WTC11 (cell line): ENCODE measurements around the gene ZNF571. TPM values are rescaled to one million over a fixed set of nuclear protein-coding genes. Genes with fewer than 3 reads are reported as not detected.

Experiments used
- ATAC-seq: fragments of 200-7000 bp; cut with Tn5 transposase; 2 replicates; pipeline ENCODE4 v1.10.0; 2021; ENCODE audit warnings: mild to moderate bottlenecking, moderate library complexity
- CTCF ChIA-PET: fragments of 300-600 bp; sonication (Branson Sonifier 250); formaldehyde crosslinking; loops from one replicate; lab custom pipeline; 2021; ENCODE audit warnings: antibody characterized with exemption; lab: Charles Lee
- POLR2A ChIA-PET: fragments of 350-600 bp; sonication (Branson Sonifier 250); formaldehyde crosslinking; loops from one replicate; lab custom pipeline; 2021; ENCODE audit warnings: antibody characterized with exemption; lab: Charles Lee
- DNase-seq: peaks from one replicate; pipeline ENCODE4 v3.0.0; 2021; ENCODE audit warnings: low spot score
- H3K27ac Mint-ChIP-seq: 2 replicates; pipeline ENCODE4 v1.8.0; 2021; ENCODE audit warnings: mixed read lengths
- H3K27me3 Mint-ChIP-seq: 2 replicates; pipeline ENCODE4 v1.8.0; 2021; ENCODE audit warnings: low read depth, mild to moderate bottlenecking, moderate library complexity, mixed read lengths
- H3K36me3 Mint-ChIP-seq: 2 replicates; pipeline ENCODE4 v1.8.0; 2021; ENCODE audit warnings: mixed read lengths
- H3K4me1 Mint-ChIP-seq: 2 replicates; pipeline ENCODE4 v1.8.0; 2022; ENCODE audit warnings: mixed read lengths
- H3K4me3 Mint-ChIP-seq: 2 replicates; pipeline ENCODE4 v1.8.0; 2021; ENCODE audit warnings: mild to moderate bottlenecking, moderate library complexity, mixed read lengths
- H3K9me3 Mint-ChIP-seq: 2 replicates; pipeline ENCODE4 v1.8.0; 2021; ENCODE audit warnings: mixed read lengths
- ATF1 ChIP-seq: sonication (generic); formaldehyde crosslinking; IDR thresholded peaks from 2 replicates; pipeline ENCODE4 v1.8.1; 2023; ENCODE audit warnings: mild to moderate bottlenecking, moderate library complexity, missing genetic modification reagents
- CBFB ChIP-seq: sonication (generic); formaldehyde crosslinking; IDR thresholded peaks from 2 replicates; pipeline ENCODE4 v1.8.1; 2022; ENCODE audit warnings: mild to moderate bottlenecking, low read depth, missing genetic modification reagents
- CREB1 ChIP-seq: sonication (generic); formaldehyde crosslinking; IDR thresholded peaks from 2 replicates; pipeline ENCODE4 v1.8.0; 2023; ENCODE audit warnings: mild to moderate bottlenecking, missing genetic modification reagents
- EMX1 ChIP-seq: fragments of 250-450 bp; sonication (Bioruptor Pico); IDR thresholded peaks from 2 replicates; pipeline ENCODE4 v1.8.0; 2021; ENCODE audit warnings: mild to moderate bottlenecking
- ESRRA ChIP-seq: sonication (generic); formaldehyde crosslinking; IDR thresholded peaks from 2 replicates; pipeline ENCODE4 v1.8.1; 2022; ENCODE audit warnings: mild to moderate bottlenecking, missing genetic modification reagents, borderline replicate concordance
- FOXK1 ChIP-seq: sonication (generic); formaldehyde crosslinking; IDR thresholded peaks from 2 replicates; pipeline ENCODE4 v1.8.0; 2022; ENCODE audit warnings: mild to moderate bottlenecking, moderate library complexity, missing genetic modification reagents
- GABPB1 ChIP-seq: sonication (generic); formaldehyde crosslinking; IDR thresholded peaks from 2 replicates; pipeline ENCODE4 v1.8.1; 2023; ENCODE audit warnings: mild to moderate bottlenecking, missing genetic modification reagents
- IRF2 ChIP-seq: sonication (generic); formaldehyde crosslinking; IDR thresholded peaks from 2 replicates; pipeline ENCODE4 v1.8.0; 2022; ENCODE audit warnings: low read depth, missing genetic modification reagents, borderline replicate concordance
- JAZF1 ChIP-seq: fragments of 250-450 bp; sonication (Bioruptor Pico); IDR thresholded peaks from 2 replicates; pipeline ENCODE4 v1.9.0; 2021; ENCODE audit warnings: moderate library complexity, mild to moderate bottlenecking, inconsistent platforms
- MYBL2 ChIP-seq: sonication (generic); formaldehyde crosslinking; IDR thresholded peaks from 2 replicates; pipeline ENCODE4 v1.8.1; 2023; ENCODE audit warnings: mild to moderate bottlenecking, moderate library complexity, missing genetic modification reagents
- NFYB ChIP-seq: sonication (generic); formaldehyde crosslinking; conservative IDR thresholded peaks from 2 replicates; pipeline ENCODE4 v1.8.0; 2022; ENCODE audit warnings: low read depth, missing genetic modification reagents
- NR1H2 ChIP-seq: sonication (generic); formaldehyde crosslinking; IDR thresholded peaks from 2 replicates; pipeline ENCODE4 v1.9.0; 2021; ENCODE audit warnings: mild to moderate bottlenecking, moderate library complexity, missing genetic modification reagents
- RELA ChIP-seq: sonication (generic); formaldehyde crosslinking; IDR thresholded peaks from 2 replicates; pipeline ENCODE4 v1.8.1; 2022; ENCODE audit warnings: missing genetic modification reagents, mild to moderate bottlenecking, borderline replicate concordance
- SOX15 ChIP-seq: fragments of 250-450 bp; sonication (Bioruptor Pico); IDR thresholded peaks from 2 replicates; pipeline ENCODE4 v1.9.0; 2021; ENCODE audit warnings: mild to moderate bottlenecking
- TCF7 ChIP-seq: sonication (generic); formaldehyde crosslinking; IDR thresholded peaks from 2 replicates; pipeline ENCODE4 v1.8.0; 2022; ENCODE audit warnings: mild to moderate bottlenecking, low read depth, missing genetic modification reagents, moderate library complexity
- ZBTB21 ChIP-seq: sonication (generic); formaldehyde crosslinking; IDR thresholded peaks from 2 replicates; pipeline ENCODE4 v1.8.1; 2023; ENCODE audit warnings: mild to moderate bottlenecking, missing genetic modification reagents, borderline replicate concordance
- total RNA-seq: library from RNA; stranded (reverse); gene quantifications from 3 replicates; pipeline ENCODE4 v1.2.3, GENCODE V29; 2021
- TF ChIP-seq, protein P1 (sequence below): sonication (generic); formaldehyde crosslinking; IDR thresholded peaks from 2 replicates; pipeline ENCODE4 v1.8.1; 2023; ENCODE audit warnings: mild to moderate bottlenecking, missing genetic modification reagents
- TF ChIP-seq, protein P2 (sequence below): sonication (generic); formaldehyde crosslinking; IDR thresholded peaks from 2 replicates; pipeline ENCODE4 v1.8.0; 2022; ENCODE audit warnings: mild to moderate bottlenecking, missing genetic modification reagents
- TF ChIP-seq, protein P3 (sequence below): fragments of 250-450 bp; sonication (Bioruptor Pico); IDR thresholded peaks from 2 replicates; pipeline ENCODE4 v1.9.0; 2021; ENCODE audit warnings: mild to moderate bottlenecking, borderline replicate concordance
- TF ChIP-seq, protein P4 (sequence below): sonication (generic); formaldehyde crosslinking; IDR thresholded peaks from 2 replicates; pipeline ENCODE4 v1.8.1; 2022; ENCODE audit warnings: mild to moderate bottlenecking, moderate library complexity, missing genetic modification reagents
- TF ChIP-seq, protein P5 (sequence below): sonication (generic); formaldehyde crosslinking; IDR thresholded peaks from 2 replicates; pipeline ENCODE4 v1.8.1; 2022; ENCODE audit warnings: missing genetic modification reagents, borderline replicate concordance
- TF ChIP-seq, protein P6 (sequence below): sonication (generic); formaldehyde crosslinking; IDR thresholded peaks from 2 replicates; pipeline ENCODE4 v1.8.0; 2022; ENCODE audit warnings: mild to moderate bottlenecking, missing genetic modification reagents

The ZNF571 gene
- total RNA-seq, 1 experiment from 2014 or later: 5.1 TPM

DNA sequence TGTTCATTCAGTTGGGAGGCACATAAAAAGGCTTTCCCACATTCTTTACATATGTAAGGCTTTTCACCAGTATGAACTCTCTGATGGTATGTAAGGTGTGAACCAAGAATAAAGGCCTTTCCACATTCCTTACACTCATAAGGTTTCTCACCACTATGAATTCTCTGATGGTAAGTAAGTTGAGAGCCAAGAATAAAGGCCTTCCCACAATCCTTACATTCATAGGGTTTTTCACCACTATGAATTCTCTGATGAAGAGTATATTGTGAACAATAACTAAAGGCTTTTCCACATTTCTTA is 29.3 kb downstream of the ZNF571 start (continued):
- TF ChIP-seq, protein P1, sequence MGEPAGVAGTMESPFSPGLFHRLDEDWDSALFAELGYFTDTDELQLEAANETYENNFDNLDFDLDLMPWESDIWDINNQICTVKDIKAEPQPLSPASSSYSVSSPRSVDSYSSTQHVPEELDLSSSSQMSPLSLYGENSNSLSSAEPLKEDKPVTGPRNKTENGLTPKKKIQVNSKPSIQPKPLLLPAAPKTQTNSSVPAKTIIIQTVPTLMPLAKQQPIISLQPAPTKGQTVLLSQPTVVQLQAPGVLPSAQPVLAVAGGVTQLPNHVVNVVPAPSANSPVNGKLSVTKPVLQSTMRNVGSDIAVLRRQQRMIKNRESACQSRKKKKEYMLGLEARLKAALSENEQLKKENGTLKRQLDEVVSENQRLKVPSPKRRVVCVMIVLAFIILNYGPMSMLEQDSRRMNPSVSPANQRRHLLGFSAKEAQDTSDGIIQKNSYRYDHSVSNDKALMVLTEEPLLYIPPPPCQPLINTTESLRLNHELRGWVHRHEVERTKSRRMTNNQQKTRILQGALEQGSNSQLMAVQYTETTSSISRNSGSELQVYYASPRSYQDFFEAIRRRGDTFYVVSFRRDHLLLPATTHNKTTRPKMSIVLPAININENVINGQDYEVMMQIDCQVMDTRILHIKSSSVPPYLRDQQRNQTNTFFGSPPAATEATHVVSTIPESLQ (CRISPR knock-in tag): no peak

DNA sequence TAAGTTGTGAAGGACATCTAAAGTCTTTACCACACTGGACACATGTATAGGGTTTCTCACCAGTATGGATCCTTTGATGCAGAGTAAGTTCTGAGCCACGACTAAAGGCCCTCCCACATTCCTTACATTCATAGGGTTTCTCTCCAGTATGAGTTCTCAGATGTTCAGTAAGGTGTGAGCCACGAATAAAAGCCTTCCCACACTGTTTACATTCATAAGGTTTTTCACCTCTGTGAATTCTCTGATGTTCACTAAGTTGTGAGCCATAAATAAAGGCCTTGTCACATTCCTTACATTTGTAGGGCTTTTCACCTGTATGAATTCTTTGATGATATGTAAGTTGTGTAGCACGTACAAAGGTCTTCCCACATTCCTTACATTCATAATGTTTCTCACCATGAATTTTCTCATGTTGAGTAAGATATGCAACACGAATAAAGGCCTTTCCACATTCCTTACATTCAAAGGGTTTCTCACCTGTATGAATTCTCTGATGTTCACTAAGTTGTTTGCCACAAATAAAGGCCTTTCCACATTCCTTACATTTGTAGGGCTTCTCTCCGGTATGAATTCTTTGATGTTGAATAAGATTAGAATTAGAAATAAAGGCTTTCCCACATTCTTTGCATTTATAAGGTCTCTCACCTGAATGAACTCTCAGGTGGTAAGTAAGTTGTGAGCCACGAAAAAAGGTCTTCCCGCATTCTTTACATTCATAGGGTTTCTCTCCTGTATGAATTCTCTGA is 29.8 kb downstream of the ZNF571 start:
- H3K9me3 Mint-ChIP-seq: peaks cover 89% of the 10 kb centered on the region
- H3K36me3 Mint-ChIP-seq: peaks cover 91% of the 10 kb centered on the region

DNA sequence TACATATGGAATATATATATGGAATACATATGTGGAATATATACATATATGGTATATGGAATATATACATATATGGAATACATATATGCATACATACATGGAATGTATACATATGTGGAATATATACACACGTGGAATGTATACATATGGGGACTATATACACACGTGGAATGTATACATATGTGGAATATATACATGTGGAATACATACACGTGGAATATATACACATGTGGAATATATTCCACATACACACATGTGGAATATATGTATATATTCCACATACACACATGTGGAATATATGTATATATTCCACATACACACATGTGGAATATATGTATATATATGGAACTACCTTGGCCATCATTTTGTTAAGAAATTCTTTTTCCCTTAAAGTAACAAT is 31.1 kb downstream of the ZNF571 start:
- no peak for ATAC-seq

More for the DNA sequence above, 29.8 kb downstream of the ZNF571 start:
- CTCF ChIA-PET: no interaction called here
- no peak overlapping the region for H3K27ac Mint-ChIP-seq
- no peaks in the 10 kb centered on the region for H3K4me1 Mint-ChIP-seq
- no peak for ATAC-seq
- H3K4me3 Mint-ChIP-seq: no peak overlapping the region
- H3K27me3 Mint-ChIP-seq: peaks cover 7% of the 10 kb centered on the region; the same call in 1 of the 2 replicates
- TF ChIP-seq RELA (CRISPR knock-in tag): no peak
- TF ChIP-seq GABPB1 (CRISPR knock-in tag): no peak
- TF ChIP-seq, protein P2, sequence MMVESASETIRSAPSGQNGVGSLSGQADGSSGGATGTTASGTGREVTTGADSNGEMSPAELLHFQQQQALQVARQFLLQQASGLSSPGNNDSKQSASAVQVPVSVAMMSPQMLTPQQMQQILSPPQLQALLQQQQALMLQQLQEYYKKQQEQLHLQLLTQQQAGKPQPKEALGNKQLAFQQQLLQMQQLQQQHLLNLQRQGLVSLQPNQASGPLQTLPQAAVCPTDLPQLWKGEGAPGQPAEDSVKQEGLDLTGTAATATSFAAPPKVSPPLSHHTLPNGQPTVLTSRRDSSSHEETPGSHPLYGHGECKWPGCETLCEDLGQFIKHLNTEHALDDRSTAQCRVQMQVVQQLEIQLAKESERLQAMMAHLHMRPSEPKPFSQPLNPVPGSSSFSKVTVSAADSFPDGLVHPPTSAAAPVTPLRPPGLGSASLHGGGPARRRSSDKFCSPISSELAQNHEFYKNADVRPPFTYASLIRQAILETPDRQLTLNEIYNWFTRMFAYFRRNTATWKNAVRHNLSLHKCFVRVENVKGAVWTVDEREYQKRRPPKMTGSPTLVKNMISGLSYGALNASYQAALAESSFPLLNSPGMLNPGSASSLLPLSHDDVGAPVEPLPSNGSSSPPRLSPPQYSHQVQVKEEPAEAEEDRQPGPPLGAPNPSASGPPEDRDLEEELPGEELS (CRISPR knock-in tag): no peak
- no peak for TF ChIP-seq TCF7 (CRISPR knock-in tag)
- no peak for TF ChIP-seq ATF1 (CRISPR knock-in tag)
- no peak for TF ChIP-seq NR1H2 (CRISPR knock-in tag)
- TF ChIP-seq EMX1 (CRISPR knock-in tag): no peak
- TF ChIP-seq NFYB (CRISPR knock-in tag): no peak
- TF ChIP-seq ESRRA: no peak
- TF ChIP-seq, protein P3, sequence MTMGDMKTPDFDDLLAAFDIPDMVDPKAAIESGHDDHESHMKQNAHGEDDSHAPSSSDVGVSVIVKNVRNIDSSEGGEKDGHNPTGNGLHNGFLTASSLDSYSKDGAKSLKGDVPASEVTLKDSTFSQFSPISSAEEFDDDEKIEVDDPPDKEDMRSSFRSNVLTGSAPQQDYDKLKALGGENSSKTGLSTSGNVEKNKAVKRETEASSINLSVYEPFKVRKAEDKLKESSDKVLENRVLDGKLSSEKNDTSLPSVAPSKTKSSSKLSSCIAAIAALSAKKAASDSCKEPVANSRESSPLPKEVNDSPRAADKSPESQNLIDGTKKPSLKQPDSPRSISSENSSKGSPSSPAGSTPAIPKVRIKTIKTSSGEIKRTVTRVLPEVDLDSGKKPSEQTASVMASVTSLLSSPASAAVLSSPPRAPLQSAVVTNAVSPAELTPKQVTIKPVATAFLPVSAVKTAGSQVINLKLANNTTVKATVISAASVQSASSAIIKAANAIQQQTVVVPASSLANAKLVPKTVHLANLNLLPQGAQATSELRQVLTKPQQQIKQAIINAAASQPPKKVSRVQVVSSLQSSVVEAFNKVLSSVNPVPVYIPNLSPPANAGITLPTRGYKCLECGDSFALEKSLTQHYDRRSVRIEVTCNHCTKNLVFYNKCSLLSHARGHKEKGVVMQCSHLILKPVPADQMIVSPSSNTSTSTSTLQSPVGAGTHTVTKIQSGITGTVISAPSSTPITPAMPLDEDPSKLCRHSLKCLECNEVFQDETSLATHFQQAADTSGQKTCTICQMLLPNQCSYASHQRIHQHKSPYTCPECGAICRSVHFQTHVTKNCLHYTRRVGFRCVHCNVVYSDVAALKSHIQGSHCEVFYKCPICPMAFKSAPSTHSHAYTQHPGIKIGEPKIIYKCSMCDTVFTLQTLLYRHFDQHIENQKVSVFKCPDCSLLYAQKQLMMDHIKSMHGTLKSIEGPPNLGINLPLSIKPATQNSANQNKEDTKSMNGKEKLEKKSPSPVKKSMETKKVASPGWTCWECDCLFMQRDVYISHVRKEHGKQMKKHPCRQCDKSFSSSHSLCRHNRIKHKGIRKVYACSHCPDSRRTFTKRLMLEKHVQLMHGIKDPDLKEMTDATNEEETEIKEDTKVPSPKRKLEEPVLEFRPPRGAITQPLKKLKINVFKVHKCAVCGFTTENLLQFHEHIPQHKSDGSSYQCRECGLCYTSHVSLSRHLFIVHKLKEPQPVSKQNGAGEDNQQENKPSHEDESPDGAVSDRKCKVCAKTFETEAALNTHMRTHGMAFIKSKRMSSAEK: no peak
- TF ChIP-seq, protein P4, sequence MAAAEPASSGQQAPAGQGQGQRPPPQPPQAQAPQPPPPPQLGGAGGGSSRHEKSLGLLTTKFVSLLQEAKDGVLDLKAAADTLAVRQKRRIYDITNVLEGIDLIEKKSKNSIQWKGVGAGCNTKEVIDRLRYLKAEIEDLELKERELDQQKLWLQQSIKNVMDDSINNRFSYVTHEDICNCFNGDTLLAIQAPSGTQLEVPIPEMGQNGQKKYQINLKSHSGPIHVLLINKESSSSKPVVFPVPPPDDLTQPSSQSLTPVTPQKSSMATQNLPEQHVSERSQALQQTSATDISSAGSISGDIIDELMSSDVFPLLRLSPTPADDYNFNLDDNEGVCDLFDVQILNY (CRISPR knock-in tag): no peak
- no peak for TF ChIP-seq ZBTB21
- POLR2A ChIA-PET: no interaction called here
- DNase-seq: no peak

More for the DNA sequence above, 31.1 kb downstream of the ZNF571 start:
- CTCF ChIA-PET: no interaction called here
- DNase-seq: no peak
- H3K4me3 Mint-ChIP-seq: no peak overlapping the region
- H3K27ac Mint-ChIP-seq: no peak overlapping the region
- H3K27me3 Mint-ChIP-seq: peaks cover 7% of the 10 kb centered on the region; the same call in 1 of the 2 replicates
- peaks cover 90% of the 10 kb centered on the region for H3K9me3 Mint-ChIP-seq
- H3K4me1 Mint-ChIP-seq: no peaks in the 10 kb centered on the region
- TF ChIP-seq JAZF1 (CRISPR knock-in tag): no peak
- TF ChIP-seq, protein P5, sequence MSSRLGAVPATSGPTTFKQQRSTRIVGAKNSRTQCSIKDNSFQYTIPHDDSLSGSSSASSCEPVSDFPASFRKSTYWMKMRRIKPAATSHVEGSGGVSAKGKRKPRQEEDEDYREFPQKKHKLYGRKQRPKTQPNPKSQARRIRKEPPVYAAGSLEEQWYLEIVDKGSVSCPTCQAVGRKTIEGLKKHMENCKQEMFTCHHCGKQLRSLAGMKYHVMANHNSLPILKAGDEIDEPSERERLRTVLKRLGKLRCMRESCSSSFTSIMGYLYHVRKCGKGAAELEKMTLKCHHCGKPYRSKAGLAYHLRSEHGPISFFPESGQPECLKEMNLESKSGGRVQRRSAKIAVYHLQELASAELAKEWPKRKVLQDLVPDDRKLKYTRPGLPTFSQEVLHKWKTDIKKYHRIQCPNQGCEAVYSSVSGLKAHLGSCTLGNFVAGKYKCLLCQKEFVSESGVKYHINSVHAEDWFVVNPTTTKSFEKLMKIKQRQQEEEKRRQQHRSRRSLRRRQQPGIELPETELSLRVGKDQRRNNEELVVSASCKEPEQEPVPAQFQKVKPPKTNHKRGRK (CRISPR knock-in tag): no peak
- TF ChIP-seq FOXK1 (CRISPR knock-in tag): no peak
- no peak for TF ChIP-seq NFYB (CRISPR knock-in tag)
- no peak for TF ChIP-seq MYBL2
- TF ChIP-seq SOX15 (CRISPR knock-in tag): no peak
- TF ChIP-seq, protein P6, sequence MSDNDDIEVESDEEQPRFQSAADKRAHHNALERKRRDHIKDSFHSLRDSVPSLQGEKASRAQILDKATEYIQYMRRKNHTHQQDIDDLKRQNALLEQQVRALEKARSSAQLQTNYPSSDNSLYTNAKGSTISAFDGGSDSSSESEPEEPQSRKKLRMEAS (CRISPR knock-in tag): no peak
- TF ChIP-seq IRF2 (CRISPR knock-in tag): no peak
- TF ChIP-seq CBFB: no peak
- TF ChIP-seq CREB1: no peak
- POLR2A ChIA-PET: no interaction called here
- peaks cover 91% of the 10 kb centered on the region for H3K36me3 Mint-ChIP-seq
